Amygdala (tissue), 56 donors: Measurements from ENCODE around the gene NDUFS6.

Experiments
- DNase-seq, 56 donors: peaks; one replicate each; lab custom pipeline; 2025; lab: John Stamatoyannopoulos, UW

NDUFS6 gene

GRCh38 chr5:1765141-1765879 lies 35.9 kb upstream of the NDUFS6 start:
- DNase-seq: no peak

DNA sequence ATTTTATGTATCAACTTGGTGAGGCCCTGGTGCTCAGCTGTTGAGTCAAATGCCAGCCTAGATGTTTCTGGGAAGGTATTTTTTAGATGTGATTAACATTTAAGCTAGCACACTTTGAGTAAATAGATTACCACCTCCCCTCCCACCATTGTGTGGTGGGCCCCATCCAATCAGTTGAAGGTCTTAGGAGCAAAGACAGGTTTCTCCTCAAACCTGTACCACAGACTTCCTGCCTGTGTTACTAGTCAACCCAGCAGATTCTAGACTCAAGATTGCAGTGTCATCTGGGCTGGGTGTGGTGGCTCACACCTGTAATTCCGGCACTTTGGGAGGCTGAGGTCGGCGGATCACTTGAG lies 35.3 kb upstream of the NDUFS6 start:
- DNase-seq: no peak

DNA sequence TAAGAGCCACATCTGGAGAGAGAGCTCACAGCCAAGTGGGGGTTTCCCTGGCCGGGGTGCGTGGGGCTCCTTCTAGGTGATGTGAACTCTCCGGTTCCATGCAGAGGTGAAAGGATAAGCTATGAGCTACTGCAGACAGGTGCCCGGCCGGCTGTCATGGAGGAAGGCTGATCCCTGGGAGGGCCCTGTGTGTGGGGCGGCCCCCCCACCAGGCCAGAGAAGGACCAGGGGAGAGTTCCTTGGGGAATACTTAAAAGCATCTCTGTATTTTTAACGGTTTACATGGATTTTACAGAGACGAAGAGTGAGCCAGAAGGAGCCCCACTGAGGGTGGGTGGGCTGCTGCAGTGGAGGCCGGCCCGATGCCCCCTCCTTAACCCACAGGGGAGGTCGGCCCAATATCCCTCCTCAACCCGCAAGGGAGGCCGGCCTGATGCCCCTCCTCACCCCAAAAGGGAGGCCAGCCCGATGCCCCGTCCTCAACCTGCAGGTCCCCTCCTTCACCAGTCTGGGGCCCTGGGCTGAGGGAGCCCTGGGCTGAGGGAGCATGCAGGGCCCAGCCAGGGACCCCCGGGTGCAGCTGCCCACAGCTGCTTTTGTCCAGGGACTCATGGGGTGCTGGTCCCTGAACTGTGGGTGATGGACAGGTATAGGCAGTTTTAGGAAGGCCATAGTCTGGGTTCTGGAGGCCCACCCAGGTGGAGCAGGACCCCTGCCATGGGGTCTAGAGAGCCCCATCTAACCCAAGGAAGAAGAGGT lies 33.5 kb upstream of the NDUFS6 start:
- DNase-seq: no peak

DNA sequence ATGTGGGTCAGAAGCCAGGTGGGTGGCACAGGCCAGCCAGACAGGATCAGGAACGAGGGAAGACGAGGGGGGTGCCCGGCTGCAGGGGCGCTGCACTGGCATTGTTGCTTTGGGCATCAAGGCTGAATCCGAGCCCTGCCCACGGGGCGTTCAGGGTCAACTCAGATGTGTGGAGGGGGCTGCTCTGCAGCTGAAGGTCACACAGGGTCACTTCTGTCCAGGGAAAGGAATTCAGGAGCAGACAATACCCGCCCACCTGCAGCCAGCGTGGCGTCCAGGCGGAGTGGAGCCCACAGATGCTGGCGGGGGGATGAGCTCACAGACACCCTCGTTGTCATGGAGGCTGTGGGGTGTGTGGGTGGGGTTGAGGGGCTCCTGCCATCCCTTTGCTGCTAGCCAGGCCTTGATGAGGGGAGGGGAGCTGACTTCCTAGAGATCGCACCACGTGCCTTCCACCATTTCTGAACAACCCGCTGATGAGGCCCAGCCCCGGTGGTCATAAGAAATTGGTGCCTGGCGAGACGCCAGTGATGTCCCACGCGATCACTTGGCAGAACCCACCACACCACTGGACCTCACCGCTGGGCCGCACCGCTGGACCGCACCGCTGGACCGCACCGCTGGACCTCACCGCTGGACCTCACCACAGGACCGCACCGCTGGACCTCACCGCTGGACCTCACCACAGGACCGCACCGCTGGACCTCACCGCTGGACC lies 32.8 kb upstream of the NDUFS6 start:
- DNase-seq: no peak

GRCh38 chr5:1769017-1769640 lies 32.1 kb upstream of the NDUFS6 start:
- DNase-seq: no peak

DNA sequence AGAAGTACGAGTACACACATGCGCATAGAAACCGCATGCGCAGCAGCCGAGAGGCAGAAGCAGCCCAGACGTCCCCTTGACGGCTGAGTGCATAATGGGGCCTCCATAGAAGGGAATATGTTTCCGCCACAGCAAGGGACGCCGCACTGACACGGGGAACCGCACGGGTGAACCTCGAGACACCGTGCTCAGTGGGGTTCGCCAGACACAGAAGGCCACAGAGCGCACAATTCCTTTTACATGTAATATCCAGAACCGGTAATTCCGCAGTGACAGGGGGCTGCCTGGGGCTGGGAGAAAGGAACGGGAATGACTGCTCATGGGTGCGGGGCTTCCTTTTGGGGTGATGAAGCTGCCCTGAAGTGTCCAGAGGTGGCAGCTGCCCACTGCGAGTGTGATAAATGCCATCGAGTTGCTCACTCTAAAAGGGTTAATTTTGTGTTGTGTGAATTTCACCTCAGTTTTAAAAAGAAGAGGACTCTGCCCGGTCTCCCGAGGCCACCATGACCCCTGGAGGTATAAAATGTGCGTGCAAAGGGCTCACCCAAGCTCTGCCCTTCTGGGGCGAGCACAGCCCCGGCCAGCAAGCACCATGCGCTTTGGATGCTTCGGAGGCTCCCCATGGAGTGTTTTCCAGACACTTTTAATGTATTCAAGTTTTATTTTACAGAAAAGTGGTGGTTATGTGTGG lies 31.3 kb upstream of the NDUFS6 start:
- no peak for DNase-seq

GRCh38 chr5:1770443-1770802 lies 30.8 kb upstream of the NDUFS6 start:
- no peak for DNase-seq

DNA sequence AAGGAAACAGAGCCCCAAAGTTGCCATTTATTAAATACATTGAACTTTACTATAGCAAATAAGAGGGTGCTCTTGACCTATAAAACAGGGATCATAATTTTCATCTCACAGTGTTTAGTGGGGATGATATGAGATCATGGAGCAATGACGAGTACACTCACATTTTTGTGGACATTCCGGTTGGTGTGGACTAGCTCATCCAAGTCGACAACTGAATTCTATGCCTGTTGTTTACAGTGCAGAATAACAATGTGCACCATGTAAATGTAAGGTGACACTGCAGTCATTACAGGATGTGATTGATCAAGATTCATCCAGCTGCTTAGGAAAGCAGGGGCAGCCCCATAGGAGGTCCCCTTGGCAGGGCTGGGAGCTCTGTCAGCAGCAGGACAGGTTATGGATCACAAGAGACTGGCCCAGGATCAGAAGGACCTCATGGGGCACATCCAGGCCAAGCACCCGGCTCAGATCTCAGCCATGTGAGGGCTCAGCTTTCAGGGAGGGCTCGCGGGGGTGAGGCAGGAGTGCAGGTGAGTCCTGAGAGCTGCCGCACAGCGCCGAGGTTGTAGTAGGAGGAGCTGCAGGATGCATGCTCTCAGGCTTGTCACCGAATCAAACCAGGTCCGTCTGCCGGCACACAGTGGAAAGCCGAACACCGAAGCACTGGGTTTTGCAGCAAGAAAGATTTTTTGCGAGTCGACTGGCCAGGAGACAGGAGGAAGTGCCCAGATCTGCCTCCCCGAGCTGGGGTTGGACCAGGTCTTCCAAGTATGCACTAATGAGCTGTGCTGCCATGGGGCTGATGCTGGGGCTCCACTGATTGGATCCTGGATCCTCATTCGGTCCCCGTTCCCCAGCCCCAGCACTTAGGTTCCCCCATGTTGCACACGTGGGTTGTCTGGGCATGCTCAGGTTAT lies 29.8 kb upstream of the NDUFS6 start:
- DNase-seq: no peak

- no peak for DNase-seq
Measured at GRCh38 chr5:1772634-1773033, 28.6 kb upstream of the NDUFS6 start.

DNA sequence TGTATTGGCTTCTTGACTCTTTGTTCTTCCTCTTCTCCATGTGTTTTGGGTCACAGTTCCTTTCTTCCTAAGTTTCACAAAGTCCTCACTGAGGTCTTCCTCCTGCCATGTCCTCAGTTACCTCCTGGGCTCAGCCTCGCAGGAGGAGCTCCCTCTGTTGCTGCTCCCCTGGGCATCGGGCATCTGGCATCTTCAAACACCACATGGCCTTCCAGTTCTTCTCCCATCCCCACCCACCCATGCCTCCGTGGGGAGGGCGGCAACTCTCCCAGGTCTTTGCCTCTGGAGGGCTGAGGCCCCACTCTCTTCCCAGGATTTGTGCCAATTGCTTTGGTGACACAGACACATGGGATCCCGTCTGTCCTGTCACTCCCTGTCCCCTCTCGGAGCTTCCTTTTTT lies 24.4 kb upstream of the NDUFS6 start:
- DNase-seq: no peak

DNA sequence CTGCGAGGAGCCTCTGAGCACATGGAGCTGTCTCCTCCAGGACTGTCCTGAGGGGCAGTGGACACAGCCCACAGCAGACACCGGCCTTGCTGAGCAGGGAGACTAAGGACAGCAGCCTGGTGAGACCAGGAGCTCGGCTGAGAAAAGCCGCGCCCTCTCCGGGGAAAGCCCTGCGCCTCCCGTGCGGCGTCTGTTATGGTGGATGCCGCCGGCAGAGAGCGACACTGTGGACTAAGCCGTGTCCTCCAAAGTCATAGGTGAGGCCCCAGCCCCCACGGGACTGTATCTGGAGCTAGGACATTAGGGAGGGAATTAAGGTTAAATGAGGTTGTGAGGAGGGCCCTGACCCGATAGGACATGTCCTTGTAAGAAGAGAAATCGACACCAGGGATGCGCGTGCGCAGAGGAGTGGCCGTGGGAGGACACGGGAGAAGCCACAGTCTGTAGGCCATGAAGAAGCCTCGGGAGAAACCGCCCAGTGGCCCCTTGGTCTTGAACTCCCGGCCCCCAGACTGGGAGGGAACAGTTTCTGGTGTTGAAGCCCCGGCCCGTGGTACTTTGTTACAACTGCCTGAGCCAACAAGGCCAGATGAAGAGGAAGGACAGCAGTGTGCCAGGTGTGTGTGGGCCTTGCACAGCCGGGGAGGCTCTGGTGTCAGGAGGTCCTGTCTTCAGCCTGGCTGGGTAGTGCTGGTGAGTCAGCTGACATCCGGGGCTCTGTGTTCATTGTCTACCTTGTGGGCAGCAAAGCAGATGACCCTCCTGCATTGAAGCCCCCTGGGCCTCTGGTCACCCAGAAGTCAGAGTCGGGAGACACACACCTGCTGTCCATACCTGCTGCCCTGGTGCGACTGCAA lies 23.7 kb upstream of the NDUFS6 start:
- no peak for DNase-seq

DNA sequence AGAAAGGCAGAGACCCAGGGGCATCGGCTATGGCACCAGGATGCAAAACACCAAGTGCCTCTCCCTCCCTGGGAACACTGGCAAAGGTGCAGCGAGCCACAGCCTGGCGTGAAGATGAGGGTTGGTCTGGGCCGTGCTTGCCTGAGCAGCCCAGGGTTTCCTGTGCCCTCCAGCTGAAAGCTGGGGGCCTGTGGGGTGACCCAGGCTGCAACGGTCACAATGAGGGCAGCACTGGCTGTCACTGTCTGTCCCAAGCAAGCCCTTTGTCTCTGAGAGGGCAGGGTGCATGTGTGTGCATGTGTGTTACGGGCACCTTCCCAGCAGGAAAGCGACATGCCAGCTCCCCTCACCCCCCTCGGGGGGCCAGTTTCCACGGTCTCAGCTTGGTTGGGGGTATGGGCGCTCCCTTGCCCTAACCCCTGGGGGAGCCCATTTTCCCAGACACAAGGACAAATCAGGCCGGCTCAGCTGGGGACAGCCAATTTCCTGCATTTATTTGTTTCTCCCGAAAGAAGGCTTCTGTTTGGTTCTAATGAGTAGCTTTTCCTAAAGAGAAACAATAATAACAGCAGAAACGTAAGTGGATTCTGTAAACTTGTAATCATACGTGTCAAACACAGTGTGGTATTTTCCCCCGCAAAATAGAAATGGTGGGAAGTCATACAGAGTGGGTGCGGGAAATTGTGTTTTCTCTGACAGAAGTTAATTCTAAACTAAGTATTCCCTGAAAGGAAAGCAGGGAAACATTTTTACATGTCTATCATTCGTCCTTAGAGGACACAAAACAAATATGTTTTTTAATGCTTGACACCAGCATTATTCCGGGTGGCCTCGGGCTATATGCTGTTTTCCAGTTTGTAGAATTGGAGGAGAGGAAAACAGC lies 22.8 kb upstream of the NDUFS6 start:
- DNase-seq: no peak

DNA sequence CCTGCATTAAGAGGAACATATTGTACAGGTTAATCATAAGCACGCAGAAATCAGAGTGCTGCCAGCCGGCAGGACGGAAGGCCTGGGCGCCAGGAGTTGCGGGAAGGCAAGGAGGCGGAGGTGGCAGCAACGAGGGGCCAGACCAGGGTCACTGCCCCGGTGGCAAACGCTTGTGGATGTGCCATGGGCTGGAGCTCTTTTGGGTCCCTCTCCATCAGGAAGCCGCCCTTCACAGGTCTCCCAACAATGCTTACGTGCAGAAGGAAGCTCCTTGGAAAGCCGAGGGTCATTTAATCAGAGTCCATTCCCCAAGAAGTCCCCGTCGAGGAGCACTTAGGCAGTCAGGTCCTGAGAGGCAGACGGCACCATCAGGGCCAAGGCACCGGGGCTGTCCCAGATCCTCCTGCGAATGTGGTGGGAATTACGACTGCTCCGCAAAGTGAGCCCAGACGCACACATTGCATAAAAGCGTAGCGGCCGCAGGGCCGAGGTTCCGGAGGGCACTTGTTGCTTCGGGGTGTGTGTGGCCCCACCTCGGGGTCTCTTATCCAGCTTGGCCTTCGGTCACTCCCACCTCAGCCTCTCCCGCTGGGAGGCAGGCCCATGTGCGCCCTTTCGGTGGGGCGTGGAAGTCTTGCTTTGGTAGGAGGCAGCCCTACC lies 22.1 kb upstream of the NDUFS6 start:
- DNase-seq: no peak

GRCh38 chr5:1779782-1780613 lies 21.2 kb upstream of the NDUFS6 start:
- no peak for DNase-seq

GRCh38 chr5:1780614-1780930 lies 20.6 kb upstream of the NDUFS6 start:
- no peak for DNase-seq

- no peak for DNase-seq
Measured at GRCh38 chr5:1781107-1781506, 20.1 kb upstream of the NDUFS6 start.
